HG03196 (cell line): ENCODE measurements around the gene VSIG10.
"Not testable (repeated sequence)": the region's sequence is repeated elsewhere in the genome, so short reads cannot be mapped to it uniquely, and the experiment has no call there.

Experiments used
- ATAC-seq: cut with Tn5 transposase; IDR thresholded peaks from one replicate; pipeline ENCODE4 v1.9.1; 2021; ENCODE audit not compliant: unreplicated experiment

VSIG10 gene

GRCh38 chr12:118109088-118109487 lies 5.3 kb upstream of the VSIG10 start:
- ATAC-seq: no peak

DNA sequence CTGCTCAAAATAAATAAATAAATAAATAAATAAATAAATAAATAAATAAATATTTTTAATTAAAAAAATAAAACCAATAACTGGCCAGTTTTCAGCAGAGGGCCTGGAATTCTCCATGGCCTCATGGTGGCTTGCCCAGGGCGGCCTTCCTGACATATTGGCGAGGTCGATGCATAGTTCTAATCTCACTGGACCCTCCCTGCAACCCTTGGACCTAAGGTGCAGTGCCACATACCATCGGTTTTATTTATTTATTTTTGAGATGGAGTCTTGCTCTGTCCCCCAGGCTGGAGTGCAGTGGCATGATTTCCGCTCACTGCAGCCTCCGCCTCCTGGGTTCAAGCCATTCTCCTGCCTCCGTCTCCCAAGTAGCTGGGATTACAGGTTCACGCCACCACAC lies 3.9 kb upstream of the VSIG10 start:
- ATAC-seq: no peak

DNA sequence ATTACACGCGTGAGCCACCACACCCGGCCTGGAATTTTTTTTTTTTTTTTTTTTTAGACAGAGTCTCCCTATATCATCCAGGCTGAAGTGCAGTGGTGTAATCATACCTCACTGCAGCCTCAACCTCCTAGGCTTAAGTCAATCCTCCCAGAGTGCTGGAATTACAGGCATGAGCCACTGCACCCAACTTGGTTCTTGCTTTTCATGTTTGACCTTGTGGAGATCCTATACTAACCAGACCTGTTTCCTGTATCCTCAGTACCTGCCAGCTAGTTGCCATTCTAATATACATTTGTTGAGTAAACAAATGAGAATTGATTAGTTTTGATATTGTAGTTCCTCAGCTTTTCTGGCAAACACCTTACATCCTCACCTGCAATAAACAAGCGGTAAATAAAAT lies 3.2 kb upstream of the VSIG10 start:
- no peak for ATAC-seq

GRCh38 chr12:118103201-118103600 lies 610 bp downstream of the VSIG10 start:
- ATAC-seq: no peak

- ATAC-seq: no peak
Measured at GRCh38 chr12:118102609-118103008, 1.2 kb downstream of the VSIG10 start.

DNA sequence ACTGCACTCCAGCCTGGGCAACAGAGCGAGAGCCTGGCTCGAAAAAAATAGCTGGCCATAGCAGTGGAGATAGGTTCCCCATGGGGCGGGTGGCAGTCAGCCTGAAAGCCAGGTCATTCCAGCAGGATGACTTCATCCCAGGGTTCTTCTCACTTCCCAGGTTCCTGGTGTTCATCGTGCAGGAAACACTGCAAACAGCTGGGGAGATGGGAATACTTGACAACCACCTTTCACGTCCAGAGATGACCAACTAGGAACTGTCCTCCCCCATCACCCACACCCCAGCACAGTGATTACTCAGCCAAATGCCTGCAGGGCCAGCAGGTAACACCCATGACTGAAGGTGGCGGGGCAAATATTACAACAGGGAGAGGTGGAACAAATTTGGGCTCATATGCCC lies 1.7 kb downstream of the VSIG10 start:
- no peak for ATAC-seq

DNA sequence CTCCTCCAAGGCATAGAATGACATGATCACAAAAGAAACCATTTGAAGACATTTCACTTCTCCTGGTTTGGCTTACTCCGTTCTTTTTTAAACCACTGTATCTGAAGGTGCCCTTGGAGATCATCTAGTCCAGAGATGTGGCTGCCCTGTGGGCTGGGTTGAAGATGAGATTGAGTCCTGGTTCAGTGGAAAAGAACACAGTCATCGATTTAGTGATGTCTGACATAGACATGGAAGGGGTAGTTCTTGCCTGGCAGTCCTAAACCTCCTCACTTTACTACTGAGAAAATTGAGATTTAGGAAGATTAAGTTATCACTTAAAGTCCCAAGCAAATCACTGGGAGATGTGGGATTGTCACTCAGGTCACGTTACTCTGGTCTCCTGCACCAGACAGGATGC lies 2.8 kb downstream of the VSIG10 start:
- no peak for ATAC-seq

DNA sequence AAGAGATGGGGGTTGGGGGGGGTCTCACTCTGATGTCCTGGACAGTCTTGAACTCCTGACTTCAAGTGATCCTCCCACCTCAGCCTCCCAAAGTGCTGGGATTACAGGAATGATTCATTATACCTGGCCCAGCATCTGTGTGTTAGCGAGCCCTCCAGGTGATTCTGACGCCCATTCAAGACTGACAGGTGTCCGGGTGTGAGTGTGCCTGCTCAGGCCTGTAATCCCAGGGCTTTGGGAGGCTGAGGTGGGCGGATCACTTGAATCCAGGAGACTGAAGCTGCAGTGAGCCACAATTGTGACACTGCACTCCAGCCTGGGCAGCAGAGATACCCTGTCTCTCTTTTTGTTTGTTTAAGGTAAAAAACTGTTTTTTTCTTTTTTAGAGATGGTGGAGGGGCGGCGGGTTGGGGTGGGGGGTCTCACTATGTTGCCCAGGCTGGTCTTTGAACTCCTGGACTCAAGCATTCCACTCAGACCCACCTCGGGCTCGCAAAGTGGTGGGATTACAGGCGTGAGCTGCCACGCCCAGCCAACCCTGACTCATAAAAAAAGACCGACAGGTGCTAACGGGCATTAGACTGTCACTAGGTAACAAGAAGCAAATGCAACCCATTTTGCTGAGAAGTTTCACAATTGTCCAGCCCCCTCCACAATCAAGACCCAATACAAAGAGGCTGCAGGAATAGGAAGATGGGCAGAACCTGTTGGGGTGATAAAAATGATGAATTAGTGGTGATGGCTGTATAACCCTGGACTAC lies 4.7 kb downstream of the VSIG10 start:
- ATAC-seq: no peak

GRCh38 chr12:118098401-118098800 lies 5.4 kb downstream of the VSIG10 start:
- ATAC-seq: no peak

GRCh38 chr12:118094039-118094438 lies 9.8 kb downstream of the VSIG10 start:
- ATAC-seq: no peak

- ATAC-seq: no peak
Measured at GRCh38 chr12:118089782-118090181, 14.0 kb downstream of the VSIG10 start.

DNA sequence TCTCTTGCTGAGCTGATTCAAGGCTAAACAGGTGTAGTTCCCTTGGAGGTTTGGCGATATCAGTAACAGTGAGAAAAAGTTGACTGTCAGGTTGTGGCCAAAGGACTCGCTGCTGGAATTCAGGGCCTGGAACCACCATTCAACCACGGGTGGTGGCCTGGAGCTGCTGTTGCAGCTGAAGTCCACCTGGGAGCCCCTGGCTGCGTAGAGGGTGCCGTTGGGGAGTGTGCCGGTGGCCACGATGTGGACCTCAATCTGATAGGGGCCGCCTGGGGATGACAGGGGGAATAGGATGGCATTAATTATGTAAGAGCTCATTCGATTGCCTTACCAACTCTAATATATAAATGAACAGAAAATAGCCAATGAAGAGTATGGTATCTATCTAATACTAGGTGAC lies 21.6 kb downstream of the VSIG10 start:
- no peak for ATAC-seq

GRCh38 chr12:118081521-118081920 lies 22.3 kb downstream of the VSIG10 start:
- not testable (repeated sequence) for ATAC-seq

DNA sequence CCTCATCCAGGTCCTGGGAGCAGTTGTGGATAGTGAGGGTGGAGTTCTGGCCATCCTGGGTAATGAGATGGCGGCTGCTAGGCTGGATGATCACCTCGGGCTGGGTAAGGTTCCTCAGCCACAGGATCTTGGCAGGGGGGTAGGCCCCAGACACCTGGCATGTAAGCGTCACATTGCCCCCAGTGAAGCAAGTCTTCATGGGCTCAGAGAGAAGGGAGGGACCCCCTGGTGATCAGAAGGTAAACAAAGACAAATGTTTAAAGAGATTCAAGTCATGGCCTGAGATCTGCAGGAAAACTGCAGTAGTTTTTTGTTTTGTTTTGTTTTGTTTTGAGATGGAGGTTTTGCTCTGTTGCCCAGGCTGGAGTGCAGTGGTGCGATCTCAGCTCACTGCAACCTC lies 30.0 kb downstream of the VSIG10 start:
- no peak for ATAC-seq

GRCh38 chr12:118070650-118071049 lies 33.2 kb downstream of the VSIG10 start:
- no peak for ATAC-seq

- no peak for ATAC-seq
Measured at GRCh38 chr12:118068445-118068844, 35.4 kb downstream of the VSIG10 start.

DNA sequence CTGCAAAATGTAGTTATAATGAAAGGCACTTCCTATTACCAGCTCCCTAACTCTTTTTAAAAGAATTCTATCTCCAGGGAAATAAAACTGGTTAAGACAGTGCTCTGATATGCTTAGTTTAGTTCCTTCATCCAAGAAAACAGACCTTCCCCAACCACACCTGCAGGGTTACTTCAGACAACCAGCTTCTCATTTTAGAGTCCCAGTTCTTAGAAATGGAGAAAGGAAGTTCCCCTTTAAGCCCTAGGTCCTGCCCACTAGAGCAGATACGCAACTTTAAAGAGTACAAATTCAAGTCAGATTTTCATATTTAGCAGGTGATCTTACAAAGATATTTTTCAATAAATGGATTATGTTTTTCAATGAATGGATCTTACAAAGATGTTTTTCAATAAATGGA lies 38.4 kb downstream of the VSIG10 start:
- no peak for ATAC-seq

GRCh38 chr12:118064608-118065007 lies 39.2 kb downstream of the VSIG10 start:
- no peak for ATAC-seq

DNA sequence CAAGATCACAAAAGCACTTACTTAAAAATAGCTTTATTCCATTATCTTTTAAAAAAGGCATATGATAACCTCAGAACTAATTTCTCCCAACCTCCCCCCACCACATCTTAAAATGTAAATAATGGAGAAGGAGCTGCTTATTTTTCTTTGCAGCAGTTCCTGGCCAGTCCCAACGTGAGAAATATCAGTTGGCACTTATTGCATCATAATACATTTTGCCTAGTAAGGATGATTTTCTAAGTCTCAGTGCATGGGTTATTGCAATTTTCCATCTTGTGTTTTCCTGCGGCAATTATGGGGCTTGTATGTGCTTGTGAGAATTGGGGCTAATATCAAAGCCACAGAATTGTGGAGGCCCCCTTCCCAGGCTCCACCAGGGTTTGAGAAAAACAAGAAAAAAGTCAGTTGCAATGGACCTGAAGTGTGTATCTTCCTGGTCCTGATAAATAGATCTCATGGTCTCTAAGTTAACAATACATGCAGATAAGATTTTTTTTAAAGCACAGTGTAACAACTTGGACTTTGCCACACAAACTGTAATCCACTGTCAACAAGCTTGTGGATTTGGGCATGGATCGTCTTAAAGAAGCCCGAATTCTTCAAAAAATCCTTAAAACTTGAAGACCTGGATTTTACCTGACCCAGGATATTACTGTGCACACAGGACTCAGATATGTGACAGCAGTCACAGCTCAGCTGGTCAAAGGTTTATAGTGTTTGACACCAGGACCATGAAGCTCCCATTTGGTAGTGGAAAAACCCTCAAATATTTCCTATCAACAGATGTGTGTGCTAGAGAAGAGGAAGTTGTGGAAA lies 40.0 kb downstream of the VSIG10 start:
- ATAC-seq: no peak

GRCh38 chr12:118061873-118062843 lies 41.7 kb downstream of the VSIG10 start:
- ATAC-seq: no peak
